Measurements from ENCODE around the gene EPHX1.
"Not testable (repeated sequence)": the region's sequence is repeated elsewhere in the genome, so short reads cannot be mapped to it uniquely, and the experiment has no call there.

EPHX1 gene

DNA sequence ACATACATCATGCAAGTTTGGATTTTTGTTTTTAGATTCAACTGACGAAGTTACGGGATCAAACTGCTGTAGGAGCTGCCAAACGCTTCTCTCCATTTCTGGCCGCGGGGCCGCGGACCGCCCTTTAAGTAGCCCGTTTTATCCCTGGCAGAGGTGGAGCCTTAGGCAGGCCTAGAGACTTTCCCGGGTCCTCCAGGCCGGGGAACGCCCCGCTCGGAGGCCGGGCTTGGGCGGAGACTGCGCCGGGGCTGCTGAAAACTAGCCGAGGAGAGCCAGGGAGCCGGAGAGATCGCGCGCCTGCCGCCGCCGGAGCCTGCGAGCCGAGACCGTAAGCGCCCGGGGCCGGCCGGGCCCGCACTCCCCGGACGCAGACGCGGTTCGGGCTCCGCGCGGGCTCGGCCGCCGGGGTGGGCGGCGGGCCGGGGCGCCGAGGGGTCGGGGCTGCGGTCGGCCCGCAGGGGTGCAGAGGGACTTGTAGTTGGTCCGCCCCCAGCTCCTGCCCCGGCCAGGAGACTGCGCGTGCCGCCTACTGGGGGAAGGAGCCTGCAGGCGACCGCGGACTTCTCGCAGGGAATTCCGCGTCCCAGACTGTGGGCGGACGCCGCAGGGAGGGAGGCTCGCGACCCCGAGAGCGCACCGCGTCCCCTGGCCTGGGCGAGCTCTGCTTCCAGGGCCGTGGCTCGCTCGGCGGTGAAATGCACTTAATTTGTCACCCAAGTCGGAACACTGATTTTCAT, at the start of gene EPHX1:
EPHX1 (plus strand) TSS at position 283 of the 737 bp plus-strand sequence. CDS start 18,606 bp downstream, outside the sequence.
- DNase-seq: peak; percentile 84

DNA sequence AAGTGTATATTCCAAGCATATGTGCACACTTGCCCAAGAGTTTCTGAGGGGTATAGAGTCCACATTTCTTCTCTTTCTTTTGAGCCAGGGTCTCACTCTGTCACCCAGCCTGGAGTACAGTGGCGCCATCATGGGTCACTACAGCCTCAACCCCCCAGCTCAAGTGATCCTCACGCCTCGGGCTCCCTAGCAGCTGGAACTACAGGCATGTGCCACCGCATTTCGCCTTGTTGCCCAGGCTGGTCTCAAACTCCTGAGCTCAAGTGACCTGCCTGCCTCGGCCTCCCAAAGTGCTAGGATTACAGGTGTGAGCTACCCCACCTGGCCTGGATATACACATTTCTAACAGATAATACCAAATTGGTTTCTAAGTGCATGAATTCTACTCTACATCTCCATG, 49.4 kb upstream of the EPHX1 start:
- no peak for DNase-seq

DNA sequence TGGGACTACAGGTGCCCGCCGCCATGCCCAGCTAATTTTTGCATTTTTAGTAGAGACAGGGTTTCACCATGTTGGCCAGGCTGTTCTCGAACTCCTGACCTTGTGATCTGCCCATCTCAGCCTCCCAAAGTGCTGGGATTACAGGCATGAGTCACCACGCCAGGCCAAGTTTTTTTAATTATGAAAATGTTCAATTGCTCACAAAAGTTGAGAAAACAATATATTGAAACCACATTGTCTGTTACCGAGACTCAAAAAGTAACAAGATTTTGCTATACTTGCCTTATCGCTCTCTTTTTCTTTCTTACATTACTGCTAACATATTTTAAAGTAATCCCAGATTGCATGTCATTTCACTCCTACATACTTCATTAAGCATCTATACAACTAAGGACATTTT, 48.5 kb upstream of the EPHX1 start:
- DNase-seq: not testable (repeated sequence)

DNA sequence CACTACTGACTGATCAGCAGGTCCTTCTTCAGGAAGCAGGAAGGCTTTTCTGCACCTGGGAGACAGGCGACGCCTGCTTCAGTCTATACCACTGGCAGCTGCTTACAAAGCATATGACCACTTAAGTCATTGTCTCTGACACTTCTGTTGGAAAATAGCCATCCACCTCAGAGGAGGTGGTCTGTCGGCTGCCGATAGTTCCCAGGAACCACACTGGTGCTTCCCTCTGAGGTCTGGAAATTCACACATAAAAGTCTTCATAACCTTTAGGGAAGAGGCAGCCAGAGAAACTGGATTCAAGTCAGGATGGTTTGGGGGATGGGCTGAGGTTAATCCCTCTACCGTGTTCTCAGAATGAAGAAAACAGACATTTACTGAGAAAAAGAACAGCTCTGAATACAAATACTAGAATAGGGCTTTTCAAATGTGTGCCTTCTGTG, 47.9 kb upstream of the EPHX1 start:
- no peak for DNase-seq

DNA sequence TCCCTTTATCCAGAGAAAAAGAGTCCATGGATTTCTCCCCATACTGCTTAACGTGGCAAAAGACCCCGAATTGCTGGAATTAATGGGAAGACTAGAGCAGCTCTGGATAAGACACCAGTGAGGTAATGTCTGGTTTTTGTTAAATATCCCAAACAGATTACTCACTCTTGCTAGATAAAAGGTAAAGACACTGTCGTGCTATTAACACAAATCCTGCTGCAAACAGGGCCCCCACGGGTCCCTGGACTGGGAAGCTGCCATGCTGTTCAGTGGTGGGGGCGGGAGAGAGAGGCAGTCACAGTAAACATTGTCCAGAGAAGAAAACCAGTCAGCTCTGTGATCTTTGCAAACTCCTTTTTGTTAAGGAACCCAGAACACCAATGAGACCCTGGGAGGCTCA, 47.5 kb upstream of the EPHX1 start:
- no peak for DNase-seq

GRCh38 chr1:225763716-225764548, 46.0 kb upstream of the EPHX1 start:
- no peak for DNase-seq

DNA sequence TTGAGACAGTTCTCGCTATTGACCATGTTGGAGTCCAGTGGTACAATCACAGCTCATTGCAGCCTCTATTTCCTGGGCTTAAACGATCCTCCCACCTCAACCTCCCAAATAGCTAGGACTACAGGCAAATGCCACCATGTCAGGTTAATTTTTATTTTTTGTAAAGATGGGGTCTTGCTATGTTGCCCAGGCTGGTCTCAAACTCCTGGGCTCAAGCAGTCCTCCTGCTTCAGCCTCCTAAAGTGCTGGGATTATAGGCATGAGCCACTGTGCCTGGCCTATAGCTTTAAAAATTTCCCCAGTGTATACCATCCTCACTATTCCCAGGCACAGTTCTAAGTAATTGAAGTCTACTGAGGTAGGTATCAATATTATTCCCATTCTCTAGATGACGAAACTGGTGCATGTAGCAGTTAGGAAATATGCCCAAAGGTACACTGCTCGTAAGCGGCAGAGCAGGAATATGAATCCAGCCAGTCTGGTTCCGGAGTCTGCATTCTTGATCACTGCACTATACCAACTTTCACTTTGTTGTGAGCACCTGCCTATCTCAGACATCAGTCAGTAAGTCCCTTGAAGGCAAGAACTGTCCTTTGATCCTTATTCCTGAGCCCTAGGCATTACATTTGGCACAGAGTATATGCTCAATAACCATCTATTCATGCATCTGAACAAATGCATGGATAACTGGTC, 43.8 kb upstream of the EPHX1 start:
- no peak for DNase-seq

DNA sequence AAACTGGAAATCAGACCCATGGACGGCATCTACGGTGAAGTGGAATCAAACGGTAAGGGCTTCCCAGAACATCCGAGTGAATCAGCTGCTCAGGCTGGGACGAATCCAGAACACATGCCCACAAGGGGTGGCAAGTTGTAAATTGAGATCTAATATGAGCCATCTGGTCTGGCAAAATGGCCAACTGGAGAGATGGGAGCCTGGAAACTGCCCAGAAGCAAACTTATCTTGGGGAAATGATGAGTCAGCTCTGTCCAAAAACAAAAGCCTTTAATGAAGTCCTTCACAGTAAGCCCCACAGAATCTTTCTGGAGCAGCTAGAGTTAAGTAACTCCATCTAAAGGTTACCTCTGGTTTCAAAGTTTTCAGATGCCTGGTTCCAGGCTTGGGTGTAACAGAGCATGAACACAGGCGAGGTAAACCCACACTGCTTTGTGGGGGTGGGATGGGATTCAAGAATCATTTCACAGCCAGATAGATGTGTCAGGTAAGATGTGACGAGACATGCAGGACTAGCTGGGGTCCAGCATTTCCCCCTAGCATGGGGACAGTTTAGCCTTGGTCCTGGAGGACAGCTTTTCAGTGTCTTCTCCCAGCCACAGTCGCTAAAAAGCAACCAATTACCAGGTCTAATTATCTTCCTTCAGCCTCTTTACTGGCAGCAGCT, 42.8 kb upstream of the EPHX1 start:
- peak; percentile 94 for DNase-seq

DNA sequence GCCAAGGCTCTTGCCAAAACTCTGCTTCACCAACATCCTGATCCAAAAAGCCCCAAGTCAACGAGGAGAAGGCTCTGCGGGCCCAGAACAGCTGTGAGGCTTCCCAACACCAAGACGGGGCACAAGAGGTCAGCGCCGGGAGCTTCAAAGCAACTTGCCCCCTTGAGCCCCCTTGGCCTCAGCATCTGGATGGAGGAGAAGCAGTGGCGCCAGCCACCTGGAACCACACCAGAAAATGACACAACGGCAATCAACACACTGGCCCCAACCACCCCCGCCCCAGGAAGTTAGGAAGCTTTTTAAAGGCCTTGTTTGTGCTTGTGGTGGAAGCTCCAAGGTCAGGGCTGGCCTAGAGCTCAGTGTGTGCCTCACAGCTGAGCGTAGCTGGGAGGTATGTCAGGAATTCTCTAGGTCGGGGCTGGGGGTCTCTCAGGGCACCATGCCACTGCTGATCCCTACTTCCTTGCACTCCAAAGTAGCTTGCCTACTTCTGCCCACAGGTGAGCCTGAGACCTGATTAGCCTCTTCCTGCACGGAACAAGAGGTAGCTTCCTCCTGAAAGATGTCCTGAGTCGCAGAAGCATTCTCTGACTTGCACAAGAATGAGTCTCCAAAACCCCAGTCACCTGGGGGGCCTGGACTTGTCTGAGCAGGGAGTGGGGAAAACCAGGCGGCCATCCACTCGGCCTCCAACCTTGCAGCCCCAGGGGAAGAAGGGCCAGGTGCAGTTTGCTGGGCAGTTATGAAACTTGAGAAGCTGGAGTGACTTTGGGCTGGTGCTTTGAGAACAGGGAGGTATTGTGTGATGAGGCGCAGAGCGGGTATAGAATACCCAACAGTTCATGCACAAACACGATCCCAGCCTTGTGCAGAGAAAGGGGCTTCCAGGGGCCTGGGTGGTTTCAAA, 42.0 kb upstream of the EPHX1 start:
- peak; percentile 92 for DNase-seq

- peak; percentile 30 for DNase-seq
Measured at GRCh38 chr1:225768662-225769426, 41.1 kb upstream of the EPHX1 start.

GRCh38 chr1:225769687-225770086, 40.2 kb upstream of the EPHX1 start:
- no peak for DNase-seq

- no peak for DNase-seq
Measured at GRCh38 chr1:225770561-225771248, 39.2 kb upstream of the EPHX1 start.

- DNase-seq: no peak
Measured at GRCh38 chr1:225771661-225772322, 38.1 kb upstream of the EPHX1 start.

DNA sequence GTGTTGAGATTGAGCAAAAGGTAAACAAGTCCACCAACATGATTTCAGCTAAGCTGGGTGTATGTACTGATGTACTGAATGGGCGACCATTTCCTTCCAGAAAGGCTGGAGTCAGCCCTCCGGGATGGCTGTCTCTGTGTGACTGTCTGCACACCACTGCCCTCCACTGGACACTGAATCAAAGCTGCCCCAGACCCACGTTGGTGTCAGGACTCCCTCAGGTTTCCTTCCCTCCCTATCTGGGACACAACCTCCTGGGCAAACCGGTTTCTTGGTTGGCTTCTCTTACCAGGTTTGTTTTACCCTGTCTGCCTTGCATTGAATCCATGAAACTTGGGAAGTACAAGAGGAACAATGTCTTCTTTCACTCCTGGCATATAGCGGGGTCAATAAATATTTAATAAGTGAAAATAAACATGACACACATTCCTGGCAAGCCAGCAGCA, 37.6 kb upstream of the EPHX1 start:
- peak; percentile 88 for DNase-seq

GRCh38 chr1:225772848-225773247, 37.1 kb upstream of the EPHX1 start:
- no peak for DNase-seq

- DNase-seq: no peak
Measured at GRCh38 chr1:225774281-225775147, 35.4 kb upstream of the EPHX1 start.

DNA sequence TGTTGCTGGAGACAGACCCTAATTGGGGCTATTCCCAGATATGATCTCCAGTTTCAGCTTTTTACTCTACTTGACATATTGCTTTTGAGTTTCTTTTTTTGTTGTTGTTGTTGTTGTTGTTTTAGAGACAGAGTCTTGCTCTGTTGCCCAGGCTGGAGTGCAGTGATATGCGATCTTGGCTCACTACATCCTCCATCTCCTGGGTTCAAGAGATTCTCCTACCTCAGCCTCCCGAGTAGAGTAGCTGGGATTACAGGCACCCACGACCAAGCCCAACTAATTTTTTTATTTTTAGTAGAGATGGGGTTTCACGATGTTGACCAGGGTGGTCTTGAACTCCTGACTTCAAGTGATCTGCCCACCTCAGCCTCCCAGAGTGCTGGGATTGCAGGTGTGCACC, 33.6 kb upstream of the EPHX1 start:
- DNase-seq: no peak

DNA sequence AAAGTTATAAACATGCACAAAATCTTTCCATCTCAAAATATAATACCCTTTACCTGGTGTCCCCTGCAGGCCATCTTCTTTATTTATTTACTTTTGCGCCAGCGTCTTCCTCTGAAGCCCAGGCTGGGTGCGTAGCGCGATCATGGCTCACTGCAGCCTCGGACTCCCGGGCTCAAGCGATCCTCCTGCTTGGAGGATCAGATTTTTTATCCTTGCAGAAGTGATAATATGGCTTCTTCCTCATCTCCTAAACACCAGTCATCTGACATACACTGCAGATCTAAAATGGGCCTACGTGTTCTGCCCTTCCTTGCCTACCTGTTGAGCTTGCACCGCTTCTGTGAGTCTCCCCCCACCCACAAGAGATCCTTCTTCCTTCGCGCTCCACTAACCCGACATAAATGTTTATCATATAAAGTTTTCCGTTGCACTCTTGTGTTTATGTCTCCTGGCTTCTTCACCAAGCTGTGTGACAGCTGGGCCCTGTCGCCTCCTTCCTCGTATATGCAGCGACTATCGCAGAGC, 32.8 kb upstream of the EPHX1 start:
- no peak for DNase-seq

Measured in NCI-H1694 treated with DMSO at 0.1 percent for 48 hours (cell line).